SH-SY5Y (cell line): ENCODE results near the gene PDE4D.

Source experiments
- GATA2 ChIP-seq: IDR thresholded peaks from 2 replicates; pipeline ENCODE4 v1.6.1; 2011; ENCODE audit warnings: mild to moderate bottlenecking, low read depth, low read length
- GATA3 ChIP-seq: IDR thresholded peaks from 2 replicates; pipeline ENCODE4 v1.6.1; 2011; ENCODE audit warnings: low read depth, mild to moderate bottlenecking, low read length, moderate library complexity

DNA sequence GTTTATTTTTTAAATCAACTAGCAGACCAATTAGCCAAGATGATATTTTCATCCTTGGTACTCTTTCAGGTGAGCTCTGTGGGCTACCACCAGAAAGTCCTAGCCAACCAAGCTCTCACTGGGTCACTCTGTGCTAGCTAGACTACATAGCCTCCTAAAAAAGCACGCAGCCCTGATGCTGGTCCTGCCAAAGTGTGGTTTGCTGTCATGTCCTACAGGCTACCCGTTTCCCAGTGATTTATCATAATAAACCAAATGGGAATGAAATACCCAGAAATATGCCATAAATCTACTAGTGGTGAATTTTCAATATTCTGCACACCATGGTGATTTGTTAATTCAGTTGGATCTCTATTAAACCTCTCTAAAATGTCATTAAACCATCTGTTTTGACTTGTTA, 829.2 kb downstream of the PDE4D start:
- TF ChIP-seq GATA3 = no peak
- no peak for TF ChIP-seq GATA2
